GM21526 (cell line): ENCODE results near the gene FARS2.
"Not testable (repeated sequence)": the region's sequence is repeated elsewhere in the genome, so short reads cannot be mapped to it uniquely, and the experiment has no call there.

ENCODE experiments used
- ATAC-seq: cut with Tn5 transposase; IDR thresholded peaks from one replicate; pipeline ENCODE4 v1.9.1; 2021; ENCODE audit warnings: moderate library complexity; ENCODE audit not compliant: unreplicated experiment, low FRiP score

FARS2 gene

GRCh38 chr6:5765141-5765760, 503.9 kb downstream of the FARS2 start:
- no peak for ATAC-seq

GRCh38 chr6:5766260-5766659, 504.9 kb downstream of the FARS2 start:
- ATAC-seq, result no peak

- no peak for ATAC-seq
Observed at GRCh38 chr6:5767471-5767870, 506.2 kb downstream of the FARS2 start.

GRCh38 chr6:5771211-5771610, 509.9 kb downstream of the FARS2 start:
- ATAC-seq, result no peak

- no peak for ATAC-seq
Observed at GRCh38 chr6:5771759-5772390, 510.6 kb downstream of the FARS2 start.

- no peak for ATAC-seq
Observed at GRCh38 chr6:5772408-5773120, 511.3 kb downstream of the FARS2 start.

- ATAC-seq, result no peak
Observed at GRCh38 chr6:5776104-5776503, 514.8 kb downstream of the FARS2 start.

GRCh38 chr6:5776706-5777390, 515.5 kb downstream of the FARS2 start:
- no peak for ATAC-seq

GRCh38 chr6:5778317-5778857, 517.1 kb downstream of the FARS2 start:
- peak; percentile 86 for ATAC-seq

- ATAC-seq, result no peak
Observed at GRCh38 chr6:5778906-5779305, 517.6 kb downstream of the FARS2 start.

- no peak for ATAC-seq
Observed at GRCh38 chr6:5781019-5781418, 519.7 kb downstream of the FARS2 start.

GRCh38 chr6:5781966-5782556, 520.7 kb downstream of the FARS2 start:
- ATAC-seq, result no peak

GRCh38 chr6:5782783-5783547, 521.7 kb downstream of the FARS2 start:
- no peak for ATAC-seq

GRCh38 chr6:5783584-5784089, 522.3 kb downstream of the FARS2 start:
- ATAC-seq, result no peak

GRCh38 chr6:5785249-5785648, 523.9 kb downstream of the FARS2 start:
- no peak for ATAC-seq

- no peak for ATAC-seq
Observed at GRCh38 chr6:5786321-5786968, 525.1 kb downstream of the FARS2 start.

GRCh38 chr6:5786969-5787720, 525.8 kb downstream of the FARS2 start:
- ATAC-seq, result no peak

- not testable (repeated sequence) for ATAC-seq
Observed at GRCh38 chr6:5789426-5789825, 528.1 kb downstream of the FARS2 start.
